Choroid plexus epithelial cell (primary cell): ENCODE results near the gene CDH2.
A peak's percentile ranks its signal among the peaks of the same experiment; 100 is the strongest.

ENCODE experiments used
- DNase-seq: peaks from one replicate; pipeline ENCODE4 v3.0.0-alpha.2; 2010; ENCODE audit warnings: low read depth
- H3K4me3 ChIP-seq: 2 replicates; pipeline ENCODE4 v1.5.1; 2011; ENCODE audit warnings: low read depth, mild to moderate bottlenecking, control low read depth, low read length, moderate library complexity
- TF ChIP-seq, protein P1 (sequence below): conservative IDR thresholded peaks from 2 replicates; pipeline ENCODE4 v1.5.1; 2011; ENCODE audit warnings: low read depth, mild to moderate bottlenecking, control low read depth, inconsistent platforms, low read length, moderate library complexity

CDH2 gene

DNA sequence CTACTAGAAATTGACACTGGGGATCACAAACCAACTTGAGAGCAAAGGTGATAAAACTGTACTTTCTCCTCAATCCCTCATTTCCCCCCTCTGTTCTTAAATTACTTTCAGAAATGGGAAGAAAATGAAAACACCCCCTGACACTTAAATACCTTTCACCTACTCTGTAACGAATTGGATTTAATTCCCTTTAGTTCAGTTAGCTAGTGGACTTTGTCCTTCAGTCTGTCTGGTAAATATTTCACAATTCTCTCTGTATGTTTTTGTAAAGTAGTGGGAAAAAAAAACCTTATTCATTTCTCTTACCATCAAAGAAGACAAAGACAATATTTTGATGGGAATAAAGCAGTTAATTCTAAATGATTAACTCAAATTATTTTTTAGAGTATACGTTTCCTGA, 85.7 kb downstream of the CDH2 start:
- no peak overlapping the region for H3K4me3 ChIP-seq
- no peak for DNase-seq
- TF ChIP-seq, protein P1, sequence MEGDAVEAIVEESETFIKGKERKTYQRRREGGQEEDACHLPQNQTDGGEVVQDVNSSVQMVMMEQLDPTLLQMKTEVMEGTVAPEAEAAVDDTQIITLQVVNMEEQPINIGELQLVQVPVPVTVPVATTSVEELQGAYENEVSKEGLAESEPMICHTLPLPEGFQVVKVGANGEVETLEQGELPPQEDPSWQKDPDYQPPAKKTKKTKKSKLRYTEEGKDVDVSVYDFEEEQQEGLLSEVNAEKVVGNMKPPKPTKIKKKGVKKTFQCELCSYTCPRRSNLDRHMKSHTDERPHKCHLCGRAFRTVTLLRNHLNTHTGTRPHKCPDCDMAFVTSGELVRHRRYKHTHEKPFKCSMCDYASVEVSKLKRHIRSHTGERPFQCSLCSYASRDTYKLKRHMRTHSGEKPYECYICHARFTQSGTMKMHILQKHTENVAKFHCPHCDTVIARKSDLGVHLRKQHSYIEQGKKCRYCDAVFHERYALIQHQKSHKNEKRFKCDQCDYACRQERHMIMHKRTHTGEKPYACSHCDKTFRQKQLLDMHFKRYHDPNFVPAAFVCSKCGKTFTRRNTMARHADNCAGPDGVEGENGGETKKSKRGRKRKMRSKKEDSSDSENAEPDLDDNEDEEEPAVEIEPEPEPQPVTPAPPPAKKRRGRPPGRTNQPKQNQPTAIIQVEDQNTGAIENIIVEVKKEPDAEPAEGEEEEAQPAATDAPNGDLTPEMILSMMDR, result no peak

DNA sequence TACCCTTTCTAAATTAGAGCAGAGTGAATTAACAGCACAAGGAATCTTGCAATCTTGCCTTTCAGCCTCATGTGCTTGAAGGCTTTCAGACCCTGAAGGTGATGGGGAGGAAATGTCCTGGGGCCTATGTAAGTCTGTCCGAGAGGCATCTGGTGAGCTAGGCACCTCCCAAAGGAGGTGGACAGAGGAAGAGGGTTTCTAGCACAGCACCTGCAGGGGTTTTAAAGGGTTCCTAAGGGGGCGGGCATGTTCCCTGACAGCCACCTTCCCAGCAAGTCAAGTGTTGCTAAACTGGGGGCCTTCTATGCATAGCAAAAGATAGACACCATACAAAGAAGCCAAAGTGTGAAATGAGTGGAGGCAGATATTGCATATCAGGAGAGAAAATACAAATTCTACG, 88.5 kb downstream of the CDH2 start:
- H3K4me3 ChIP-seq, result no peak overlapping the region
- no peak for DNase-seq
- TF ChIP-seq, protein P1, result no peak

DNA sequence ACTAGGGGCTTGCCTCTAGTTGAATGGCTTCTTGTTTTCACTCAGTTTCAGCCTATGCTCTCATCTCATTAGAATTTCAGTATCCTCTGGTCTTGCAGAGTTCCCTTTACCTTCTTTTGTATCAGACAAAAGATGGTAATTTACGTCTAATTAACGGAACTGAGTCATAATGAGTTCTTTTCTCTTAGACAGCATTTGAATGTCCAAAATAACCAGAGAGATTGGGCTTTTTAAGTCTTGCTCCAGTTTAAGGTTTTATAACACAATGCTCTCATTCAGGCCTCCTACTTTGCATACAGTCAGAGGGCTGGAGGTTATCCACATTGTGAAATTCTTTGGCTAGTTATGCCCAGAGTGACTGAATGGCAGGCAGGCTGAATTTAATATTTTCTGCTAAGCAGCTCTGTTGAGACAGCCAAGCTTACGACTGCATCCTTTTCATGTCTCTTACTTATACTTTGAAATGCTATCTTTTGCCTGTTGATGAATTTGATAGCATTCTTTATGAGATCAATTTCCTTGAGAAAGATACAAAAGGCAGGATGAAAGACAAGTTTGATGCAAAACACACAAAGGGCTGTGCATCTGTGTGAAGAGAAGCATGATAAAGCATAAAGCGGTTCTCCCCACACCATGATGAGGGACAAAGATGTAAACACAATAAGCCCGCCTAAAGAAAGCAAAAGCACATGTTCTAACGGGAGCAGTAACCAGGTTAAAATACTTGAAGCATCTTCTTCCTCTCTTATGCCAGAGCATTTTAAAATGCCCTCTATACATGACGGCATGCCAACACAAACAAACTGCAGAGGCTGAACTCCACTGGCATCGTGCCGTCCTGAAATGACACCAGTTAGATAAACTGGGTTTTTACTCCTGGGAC, 90.0 kb downstream of the CDH2 start:
- TF ChIP-seq, protein P1, result no peak
- peak; percentile 42 for DNase-seq
- H3K4me3 ChIP-seq, result no peak overlapping the region

DNA sequence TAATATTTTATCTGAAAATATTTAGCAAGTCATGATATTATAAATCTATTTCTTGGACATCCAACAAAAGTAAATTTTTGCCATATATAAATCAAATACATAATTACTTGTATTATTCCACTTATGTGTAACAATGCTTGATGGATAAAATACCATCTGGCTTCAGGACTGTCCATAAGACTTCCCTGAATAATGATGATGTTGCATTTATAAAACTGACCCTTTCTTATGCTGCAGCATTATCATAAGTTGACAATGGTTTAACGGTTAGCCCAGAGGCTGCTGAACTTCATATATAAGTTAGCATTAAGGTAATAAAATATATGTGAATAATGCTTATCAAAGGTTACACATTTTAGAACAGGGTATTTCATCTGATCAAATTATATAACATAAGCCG, 95.4 kb downstream of the CDH2 start:
- no peak for DNase-seq
- TF ChIP-seq, protein P1, result no peak
- no peak overlapping the region for H3K4me3 ChIP-seq

DNA sequence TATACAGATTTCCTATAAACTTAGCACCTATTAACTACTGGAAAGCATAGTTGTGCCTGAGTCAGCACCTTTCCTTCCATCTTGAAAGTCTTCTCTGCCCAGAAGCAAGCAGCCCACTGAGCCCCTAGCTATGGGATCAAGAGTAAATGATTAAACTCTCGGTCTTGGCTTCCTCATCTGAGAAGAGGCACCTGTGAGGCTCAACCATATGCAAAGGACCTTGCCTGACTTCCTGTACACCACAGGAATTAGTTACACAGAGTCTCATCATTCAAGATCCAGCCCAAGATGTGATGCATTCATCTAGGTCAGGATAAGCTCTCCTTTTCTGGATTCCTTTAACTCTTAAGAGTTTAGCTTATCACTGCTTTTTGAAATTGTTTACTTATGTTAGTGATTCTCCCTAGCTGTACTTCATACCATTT, 96.0 kb downstream of the CDH2 start:
- TF ChIP-seq, protein P1, result no peak
- DNase-seq, result peak; percentile 23
- no peak overlapping the region for H3K4me3 ChIP-seq

DNA sequence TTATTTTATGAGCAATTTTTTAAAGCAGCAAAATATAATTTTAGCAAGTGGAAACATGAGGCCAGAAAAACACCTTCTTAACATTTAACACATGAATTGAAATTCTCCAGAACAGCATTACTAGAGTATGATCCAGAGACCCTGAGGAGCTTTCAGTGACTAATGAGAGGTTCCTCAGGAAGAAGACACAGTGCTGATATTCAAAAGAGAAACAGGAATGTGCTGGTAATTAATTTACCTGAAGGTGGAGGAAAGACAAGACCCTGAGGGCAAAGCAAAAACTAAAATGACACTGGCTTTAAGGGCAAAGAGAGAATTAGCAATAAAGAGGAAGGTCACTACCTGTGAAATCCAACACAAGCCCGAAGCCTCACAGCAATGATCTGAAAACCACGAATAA, 97.0 kb downstream of the CDH2 start:
- TF ChIP-seq, protein P1, result no peak
- no peak for DNase-seq
- H3K4me3 ChIP-seq, result no peak overlapping the region

DNA sequence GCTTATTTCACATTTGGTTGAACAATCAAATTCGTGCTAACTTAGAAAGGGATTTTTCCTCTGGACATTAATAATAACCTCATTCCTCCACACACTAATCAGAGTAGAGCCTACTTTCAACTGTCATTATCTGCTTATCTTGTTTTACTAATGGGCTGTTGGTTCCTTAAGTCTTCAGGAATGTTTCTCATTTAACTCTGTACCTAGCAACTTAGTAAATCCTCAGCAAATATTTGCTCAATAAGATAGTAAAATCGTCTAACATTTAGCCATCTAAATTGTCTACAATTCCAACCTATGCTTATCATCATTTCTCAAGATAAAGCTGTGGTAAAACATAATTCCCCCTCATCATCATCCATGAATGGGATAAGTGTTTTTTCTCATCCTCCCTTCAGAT, 98.1 kb downstream of the CDH2 start:
- no peak for DNase-seq
- TF ChIP-seq, protein P1, result no peak
- H3K4me3 ChIP-seq, result no peak overlapping the region
